Cortex of kidney (tissue), 1 donor: ENCODE measurements around the gene KRABD2.
"Not testable (repeated sequence)": the region's sequence is repeated elsewhere in the genome, so short reads cannot be mapped to it uniquely, and the experiment has no call there.

ENCODE experiments used
- DNase-seq: peaks from one replicate; lab custom pipeline; 2025; lab: John Stamatoyannopoulos, UW

KRABD2 gene

DNA sequence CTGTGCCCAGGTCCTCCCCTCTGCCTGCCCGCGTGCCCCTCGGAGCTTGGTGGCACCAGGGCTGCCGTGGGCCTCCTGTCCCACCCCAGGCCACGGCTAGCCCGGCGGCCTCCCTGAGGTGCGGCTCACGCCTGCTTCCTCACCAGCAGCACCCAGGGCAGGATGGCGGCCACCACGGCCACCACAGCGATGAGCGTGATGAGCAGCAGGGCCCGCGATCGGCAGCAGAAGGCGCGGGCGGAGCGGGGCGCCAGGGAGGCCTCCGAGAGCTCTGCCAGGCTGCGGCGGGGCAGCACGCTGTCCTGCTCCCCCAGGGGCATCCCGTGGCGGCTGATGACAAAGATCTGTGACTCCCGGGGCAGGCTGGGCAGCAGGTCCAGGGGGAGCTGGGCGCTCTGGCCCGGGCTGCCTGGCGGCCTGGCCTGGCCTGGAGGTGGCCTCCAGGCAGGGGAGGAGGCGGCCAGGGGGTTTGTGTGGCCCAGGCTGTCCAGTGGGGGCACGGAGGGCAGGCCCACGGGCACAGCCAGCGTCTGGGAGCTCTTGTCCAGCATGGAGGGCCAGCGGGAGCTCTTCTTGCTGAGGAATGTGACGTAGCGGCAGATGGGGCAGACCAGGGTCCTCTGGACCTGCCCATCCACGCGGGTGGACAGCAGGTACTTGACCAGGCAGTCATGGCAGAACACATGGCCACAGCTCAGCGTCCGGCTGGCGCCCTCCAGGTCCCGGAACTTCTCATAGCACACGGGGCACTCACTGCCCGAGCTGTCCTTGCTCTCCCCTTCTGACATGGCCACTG is 16.4 kb upstream of the KRABD2 start:
- DNase-seq = no peak

DNA sequence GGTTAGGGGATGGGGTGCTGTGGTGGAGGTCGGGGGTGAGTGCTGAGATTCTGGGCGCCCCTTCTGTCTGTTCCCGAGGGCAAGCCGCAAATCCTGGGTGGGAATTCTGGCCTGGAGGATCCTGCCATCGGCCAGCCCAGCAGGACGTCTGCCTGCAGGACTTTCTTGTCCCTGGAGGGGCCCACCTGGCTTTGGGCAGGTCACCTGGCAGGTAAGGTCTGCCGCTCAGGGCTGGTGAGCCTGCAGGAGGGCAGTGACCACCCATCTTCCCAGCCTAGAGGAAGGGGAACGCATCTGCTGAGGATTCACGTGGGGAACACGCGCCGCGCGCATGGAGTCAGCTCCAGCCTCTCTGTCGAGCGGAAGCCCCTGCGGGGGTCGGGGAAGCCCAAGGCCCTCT is 15.8 kb upstream of the KRABD2 start:
- DNase-seq = no peak

DNA sequence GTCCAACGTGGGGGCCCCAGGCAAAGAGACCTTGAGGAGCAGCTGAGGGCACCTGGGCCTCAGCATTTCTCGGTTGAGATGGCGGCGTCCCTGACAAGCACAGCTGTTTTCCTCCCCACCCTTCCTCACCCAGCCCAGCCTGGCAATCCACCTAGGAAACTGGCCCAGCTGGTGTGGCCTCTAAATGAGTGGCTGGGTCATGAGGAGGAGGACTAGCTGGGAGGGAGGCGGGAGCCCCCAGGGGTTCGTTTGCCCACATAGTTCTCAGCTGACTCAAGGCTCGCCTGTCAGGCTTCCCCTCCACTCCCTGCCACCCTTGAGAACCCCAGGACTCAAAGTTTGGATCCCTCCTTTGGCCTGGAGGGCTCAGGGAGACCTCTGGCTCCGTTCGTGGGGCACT is 15.2 kb upstream of the KRABD2 start:
- DNase-seq = no peak

DNA sequence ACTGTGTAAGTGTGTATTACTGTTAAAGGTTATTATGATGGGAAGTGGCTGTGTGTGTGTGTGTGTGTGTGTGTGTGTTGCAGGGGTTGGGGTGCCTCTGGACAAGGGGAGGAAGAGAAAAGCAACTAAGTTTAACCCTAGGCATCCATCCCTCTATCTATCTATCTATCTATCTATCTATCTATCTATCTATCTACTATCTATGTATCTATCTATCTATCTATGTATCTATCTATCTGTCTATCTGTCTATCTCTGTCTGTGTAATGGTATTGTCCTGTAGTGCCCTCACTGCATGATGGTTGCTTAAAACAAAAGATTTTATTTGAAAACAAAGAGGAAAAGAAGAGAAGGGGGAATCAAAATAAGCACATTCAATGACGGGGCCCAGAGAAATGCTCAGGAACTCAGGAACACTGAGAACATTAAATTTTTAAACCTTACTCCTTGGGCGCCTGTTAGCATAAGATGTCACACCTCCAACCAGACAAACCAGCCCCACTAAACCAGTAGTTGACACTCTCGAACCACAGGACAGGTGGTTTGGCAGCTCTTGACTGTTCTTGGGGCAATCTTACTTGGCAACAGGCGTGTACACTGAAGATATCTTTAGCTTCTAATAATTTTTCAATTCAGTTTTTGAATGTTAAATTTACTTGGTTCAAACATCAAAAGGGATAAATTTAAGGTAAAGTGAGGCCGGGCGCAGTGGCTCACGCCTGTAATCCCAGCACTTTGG is 11.6 kb upstream of the KRABD2 start:
- no peak for DNase-seq

DNA sequence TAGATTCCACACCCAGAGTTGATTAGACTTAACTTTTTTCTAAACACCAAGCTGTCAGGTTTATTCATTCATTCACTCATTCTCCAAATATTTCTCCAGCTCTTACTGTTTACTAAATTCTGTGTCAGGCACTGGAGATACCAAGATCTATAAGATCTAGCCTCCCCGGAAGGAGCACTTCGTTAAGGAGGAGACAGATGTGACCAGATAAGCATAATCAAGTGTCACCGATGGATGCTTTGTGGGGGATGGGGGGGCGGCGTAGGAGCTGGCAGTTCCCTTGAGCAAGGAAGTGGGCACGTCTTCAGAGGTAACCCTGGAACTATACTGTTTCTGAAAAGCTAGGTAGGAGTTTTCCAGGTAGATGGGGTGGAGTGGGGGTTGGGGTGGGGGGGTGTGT is 10.3 kb upstream of the KRABD2 start:
- no peak for DNase-seq

DNA sequence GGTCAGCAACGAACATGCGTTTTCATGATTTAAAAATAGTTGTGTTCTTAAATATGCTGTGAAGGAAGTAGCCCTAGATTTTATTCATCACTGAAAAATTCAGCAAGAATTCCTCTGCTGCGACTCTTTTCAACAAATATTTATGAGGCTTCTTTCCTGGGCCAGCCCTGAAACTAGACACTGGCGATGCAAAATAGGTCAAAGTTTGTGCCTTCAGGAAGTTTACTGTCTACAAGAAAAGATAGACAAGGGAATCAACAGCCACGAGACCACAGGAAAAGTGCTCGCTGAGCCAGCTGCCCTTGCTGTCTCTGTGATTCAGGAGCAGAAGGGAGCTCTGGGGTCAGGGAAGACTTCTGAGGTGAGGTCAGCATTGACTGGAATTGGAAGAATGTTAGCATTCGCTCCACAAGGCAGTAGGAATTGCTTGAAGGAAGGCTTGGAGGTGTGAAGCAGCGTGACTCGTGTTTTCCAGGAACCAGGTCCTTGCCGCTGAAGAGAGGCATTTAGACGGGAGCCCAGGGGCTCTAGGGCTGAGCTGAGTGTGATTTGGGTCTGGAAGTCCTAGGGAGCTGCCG is 8.4 kb upstream of the KRABD2 start:
- DNase-seq = no peak

- no peak for DNase-seq
Observed at GRCh38 chr17:8383143-8383822, 6.8 kb upstream of the KRABD2 start, which contains the start of gene RPL26. Gene RPL26 (minus strand): TSS chr17:8383193. CDS start chr17:8382310, 883 bp downstream.

DNA sequence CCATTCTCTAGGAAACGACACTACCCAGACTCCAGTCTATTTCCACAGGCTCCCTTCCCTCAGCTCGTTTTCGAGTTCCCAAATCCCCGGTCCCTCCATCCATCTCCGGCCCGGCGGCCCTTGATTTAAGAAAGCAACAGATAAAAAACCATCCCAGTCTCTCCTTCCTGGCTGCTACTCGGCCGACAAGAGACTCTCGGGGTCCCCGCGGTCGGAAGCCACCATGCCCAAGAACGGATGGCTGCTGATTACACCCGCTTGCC is 6.3 kb upstream of the KRABD2 start:
- no peak for DNase-seq

- DNase-seq = no peak
Observed at GRCh38 chr17:8382052-8382879, 5.8 kb upstream of the KRABD2 start.

GRCh38 chr17:8380049-8380448 is 3.5 kb upstream of the KRABD2 start:
- DNase-seq = no peak

- DNase-seq = not testable (repeated sequence)
Observed at GRCh38 chr17:8378117-8378516, 1.6 kb upstream of the KRABD2 start.

DNA sequence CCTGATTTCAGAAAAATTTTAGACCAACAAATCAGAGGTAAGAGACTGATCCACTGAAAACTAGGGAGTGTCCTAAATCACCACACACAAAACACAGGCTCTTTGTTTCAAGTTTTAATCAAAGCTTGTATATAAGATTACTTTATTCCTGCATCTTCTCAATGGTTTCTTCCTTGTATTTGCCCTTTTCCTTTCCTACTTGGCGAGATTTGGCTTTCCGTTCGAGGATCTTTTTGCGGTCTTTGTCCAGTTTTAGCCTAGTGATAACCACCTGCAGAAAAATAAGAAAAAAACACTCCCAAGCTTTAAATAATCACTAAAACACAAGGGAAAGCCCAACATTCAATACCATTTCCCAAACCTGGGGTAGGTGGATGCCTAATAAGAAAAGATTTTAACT is 918 bp upstream of the KRABD2 start:
- no peak for DNase-seq

DNA sequence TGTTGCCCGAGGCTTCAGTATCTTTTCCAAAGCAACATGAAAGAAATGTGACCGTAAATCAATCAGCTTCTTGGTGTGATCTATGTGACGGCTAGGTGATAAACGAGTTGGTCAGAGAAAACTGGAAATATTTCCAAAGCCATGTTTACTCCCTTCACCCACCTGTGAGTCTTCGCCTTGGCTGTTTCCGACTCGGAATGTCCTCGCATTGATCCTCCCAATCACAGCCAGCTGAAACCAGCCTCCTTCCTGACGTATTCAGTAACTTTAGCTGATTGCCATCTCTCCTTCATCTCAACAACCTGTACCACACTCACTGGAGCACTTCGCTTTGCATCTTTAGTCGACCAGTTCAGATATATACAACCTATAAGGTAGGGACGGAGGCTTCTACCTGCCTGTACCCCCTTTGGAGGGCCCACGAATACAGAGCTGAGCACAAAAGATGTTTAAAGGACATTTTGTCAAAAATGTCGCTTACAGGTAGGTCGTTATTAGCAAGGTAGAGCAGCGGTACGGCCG is 705 bp downstream of the KRABD2 start:
- DNase-seq = no peak

- not testable (repeated sequence) for DNase-seq
Observed at GRCh38 chr17:8373856-8374255, 2.6 kb downstream of the KRABD2 start.

GRCh38 chr17:8372422-8372821 is 4.1 kb downstream of the KRABD2 start:
- DNase-seq = no peak

- no peak for DNase-seq
Observed at GRCh38 chr17:8371786-8372185, 4.7 kb downstream of the KRABD2 start.

GRCh38 chr17:8369944-8370343 is 6.6 kb downstream of the KRABD2 start:
- no peak for DNase-seq

GRCh38 chr17:8368193-8368592 is 8.3 kb downstream of the KRABD2 start:
- no peak for DNase-seq

DNA sequence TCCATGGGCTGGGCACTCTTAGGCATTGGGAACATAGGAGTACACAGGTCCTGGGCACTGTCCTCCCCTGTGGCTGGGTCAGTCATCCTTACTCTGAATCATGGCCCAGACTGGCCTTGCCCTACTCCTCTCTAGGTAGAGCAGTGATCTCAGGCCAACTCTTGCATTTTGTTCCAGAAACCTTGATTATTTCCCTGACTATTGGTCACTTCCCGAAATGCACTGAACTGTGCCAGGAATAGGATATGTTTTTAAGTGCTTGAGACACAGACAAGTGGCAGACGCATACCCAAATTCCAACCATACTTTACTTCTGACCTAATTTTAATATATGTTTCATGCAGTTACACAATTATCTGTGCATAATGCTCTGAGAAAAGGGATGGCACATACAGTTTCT is 10.3 kb downstream of the KRABD2 start:
- no peak for DNase-seq

DNA sequence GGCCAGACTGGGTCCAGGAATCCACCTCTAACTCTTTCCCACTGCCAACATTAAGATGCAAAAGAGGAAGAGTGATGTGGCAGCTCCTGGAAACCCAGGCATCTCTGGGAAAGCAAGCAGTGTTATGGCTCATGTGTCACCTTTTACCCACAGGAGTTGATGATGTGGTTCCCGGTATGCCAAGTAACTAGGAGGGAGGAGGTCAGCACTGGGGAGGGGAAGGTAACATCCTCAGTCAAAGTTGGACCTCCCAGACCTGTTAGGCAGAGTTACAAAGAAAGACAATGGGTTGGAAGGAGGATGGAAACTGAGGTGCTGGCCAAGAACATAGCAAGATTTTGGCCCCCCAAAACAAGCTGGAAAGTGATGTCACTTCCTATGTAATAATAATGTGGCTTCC is 11.4 kb downstream of the KRABD2 start:
- no peak for DNase-seq

GRCh38 chr17:8362651-8363332 is 13.7 kb downstream of the KRABD2 start:
- no peak for DNase-seq
